GM19467 (cell line): ENCODE measurements around the gene PTPRG.

ENCODE experiments used
- ATAC-seq: cut with Tn5 transposase; IDR thresholded peaks from one replicate; pipeline ENCODE4 v1.9.1; 2021; ENCODE audit warnings: mild to moderate bottlenecking, moderate library complexity; ENCODE audit not compliant: unreplicated experiment

Gene PTPRG

GRCh38 chr3:61616586-61616985 lies 55.2 kb downstream of the PTPRG start:
- ATAC-seq: no peak

DNA sequence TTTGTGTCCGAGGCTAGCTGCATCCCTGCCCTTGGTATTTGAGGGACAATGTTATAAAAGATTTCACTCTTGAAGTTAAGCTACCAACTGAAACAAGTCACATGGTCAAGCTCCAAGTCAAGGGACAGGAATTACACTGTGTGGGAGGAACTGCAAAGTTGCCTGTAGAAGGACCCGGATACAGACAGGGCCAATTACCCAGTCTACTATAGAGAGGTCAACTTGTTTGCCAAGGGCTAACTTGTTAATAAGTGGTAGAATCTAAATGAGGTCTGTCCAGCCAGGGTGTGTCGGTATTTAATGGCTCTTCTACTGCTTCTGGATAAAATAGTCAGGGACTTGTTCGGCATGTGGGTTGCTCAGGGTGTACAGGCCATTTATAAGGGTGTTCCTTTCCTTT lies 55.7 kb downstream of the PTPRG start:
- ATAC-seq: no peak

DNA sequence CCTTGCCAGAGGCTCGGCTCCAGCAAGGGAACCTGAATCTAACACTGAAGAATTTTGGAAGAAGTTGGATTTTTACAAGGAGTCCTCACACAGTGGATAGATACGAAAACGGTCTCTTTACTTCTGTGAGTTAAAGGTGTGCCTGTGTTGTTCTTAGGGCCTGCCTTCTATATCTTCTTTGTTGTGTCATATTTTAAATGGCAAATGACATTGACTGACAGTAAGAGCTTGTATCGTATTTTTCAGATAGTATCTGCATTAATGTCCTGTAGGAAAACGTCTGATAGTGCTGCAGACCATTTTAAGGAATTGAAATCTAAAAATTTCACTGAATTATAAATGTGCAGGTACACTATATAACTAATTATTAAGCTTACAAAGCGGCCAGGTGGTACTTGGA lies 56.3 kb downstream of the PTPRG start:
- no peak for ATAC-seq

DNA sequence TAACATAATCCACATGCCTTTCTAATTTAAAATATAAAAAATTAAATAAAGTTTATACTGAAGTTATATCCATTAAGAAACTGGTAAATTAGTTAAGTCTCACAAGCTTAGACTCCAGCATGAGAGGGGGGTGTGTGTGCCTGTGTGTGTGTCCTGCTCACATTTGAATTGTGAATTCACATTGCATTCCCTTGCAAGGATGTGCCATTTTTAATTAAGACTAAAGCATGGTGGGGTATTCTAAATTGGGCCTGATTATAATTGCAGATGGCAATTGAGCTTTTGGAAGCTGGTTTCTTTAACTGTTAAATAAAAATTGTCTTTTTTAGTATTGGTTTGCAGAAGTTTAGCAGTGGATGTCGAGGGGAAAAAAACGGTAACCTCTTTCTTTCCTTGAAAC lies 56.9 kb downstream of the PTPRG start:
- ATAC-seq: no peak

DNA sequence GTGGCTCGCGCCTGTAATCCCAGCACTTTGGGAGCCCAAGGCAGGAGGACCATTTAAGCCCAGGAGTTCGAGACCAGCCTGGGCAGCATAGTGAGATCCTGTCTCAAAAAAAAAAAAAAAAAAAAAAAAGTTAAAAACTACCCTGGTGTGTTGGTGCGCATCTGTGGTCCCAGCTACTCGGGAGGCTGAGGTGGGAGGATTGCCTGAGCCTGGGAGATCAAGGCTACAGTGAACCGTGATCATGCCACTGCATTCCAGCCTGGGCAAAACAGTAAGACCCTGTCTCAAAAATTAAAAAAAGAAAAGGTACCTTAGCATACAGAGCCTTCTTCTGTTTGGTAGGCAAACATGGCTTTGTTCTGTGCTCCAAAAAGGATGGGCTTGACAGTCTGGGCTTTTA lies 57.5 kb downstream of the PTPRG start:
- ATAC-seq: no peak

DNA sequence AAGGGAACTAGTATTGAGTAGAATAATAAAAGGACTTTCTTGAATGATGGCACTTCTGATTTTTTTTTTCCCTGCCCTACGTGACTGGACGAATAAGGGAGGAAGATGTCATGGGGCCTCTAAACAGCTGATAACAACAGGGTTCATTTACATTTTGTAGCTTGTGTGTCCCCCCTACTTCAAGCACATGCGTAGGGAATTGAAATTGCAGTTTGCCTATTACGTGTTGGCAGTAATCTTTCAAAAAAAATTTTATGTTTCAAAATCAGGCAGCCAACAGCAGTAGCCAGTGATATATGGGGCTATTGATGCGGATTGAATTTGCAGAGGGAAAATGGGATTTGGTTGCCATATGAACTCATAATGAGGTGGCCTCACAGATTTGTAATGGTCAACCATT lies 58.7 kb downstream of the PTPRG start:
- no peak for ATAC-seq

- no peak for ATAC-seq
Observed at GRCh38 chr3:61624300-61624699, 62.9 kb downstream of the PTPRG start.

DNA sequence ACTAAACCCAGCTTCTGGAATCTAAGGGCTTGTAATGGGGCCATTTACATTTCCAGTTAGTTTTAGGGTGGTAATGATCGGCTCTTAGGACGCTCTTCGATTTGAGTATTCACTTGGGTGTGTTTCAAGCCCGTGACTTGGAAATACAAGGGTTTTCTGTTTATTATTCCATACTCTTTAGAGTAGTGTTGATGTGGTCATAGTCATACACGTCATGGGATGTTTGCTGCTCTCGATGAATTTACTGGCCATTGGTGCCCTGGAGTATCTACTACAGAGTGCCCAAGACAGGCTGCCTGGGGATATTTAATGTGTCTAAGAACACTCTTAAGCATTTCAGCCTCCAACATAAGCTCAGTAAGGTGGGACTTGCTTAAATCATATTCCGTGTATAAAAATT lies 64.1 kb downstream of the PTPRG start:
- no peak for ATAC-seq

DNA sequence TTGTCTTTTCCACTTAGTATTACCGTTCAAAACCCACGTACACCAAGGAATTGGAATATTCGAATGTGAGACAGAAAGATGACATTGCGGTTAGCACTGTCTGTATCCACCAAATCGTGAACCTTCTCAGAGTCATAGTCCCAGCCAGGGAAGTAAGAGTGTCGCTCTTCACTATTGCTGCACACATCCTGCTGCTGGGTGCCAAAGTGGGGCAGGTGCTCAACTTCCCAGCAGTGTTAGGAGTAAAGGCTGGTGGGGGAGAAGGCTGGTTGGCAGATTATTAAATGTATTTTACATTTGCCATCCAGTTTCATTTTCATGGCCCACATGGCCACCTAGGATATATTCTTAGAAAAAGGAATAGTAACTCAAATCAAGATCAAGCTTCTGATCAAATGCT lies 65.1 kb downstream of the PTPRG start:
- no peak for ATAC-seq

DNA sequence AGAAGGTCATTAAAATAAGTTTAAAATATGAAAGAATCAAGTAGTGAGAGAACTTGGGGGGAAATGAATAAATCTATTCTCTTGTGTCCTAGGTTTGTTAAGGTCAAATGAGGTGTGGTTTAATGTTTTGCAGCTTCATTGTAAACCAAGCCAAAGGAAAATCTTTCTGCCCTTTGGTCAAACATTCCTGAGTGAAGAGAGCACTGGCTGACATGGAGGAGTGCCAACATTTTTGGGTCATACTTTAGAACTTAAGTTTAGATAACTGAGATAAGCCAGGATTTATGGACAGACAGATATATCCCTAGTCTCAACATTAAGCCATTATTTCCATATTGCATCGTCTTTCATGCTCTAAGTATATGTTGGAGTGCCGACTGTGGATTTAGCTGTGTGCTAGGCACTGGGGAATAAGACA lies 66.4 kb downstream of the PTPRG start:
- no peak for ATAC-seq

DNA sequence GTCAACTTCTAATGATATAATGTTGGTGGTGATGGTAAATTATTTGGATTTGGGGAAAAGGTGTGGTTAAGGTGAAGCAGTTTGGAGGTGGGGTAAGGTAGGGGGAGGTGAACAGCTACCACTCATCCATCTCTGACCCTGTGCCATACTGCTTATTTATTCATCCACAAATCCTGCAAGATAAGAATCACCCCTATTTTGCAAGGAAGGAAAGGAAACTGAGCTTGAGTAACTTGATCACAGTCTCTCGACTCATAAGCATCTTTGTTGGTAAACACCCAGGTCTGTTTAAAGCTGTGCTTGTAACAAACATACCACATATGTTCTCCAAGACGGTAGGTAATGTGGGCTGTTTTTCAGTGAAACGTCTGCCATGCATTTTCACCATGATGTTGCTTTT lies 67.3 kb downstream of the PTPRG start:
- no peak for ATAC-seq

- no peak for ATAC-seq
Observed at GRCh38 chr3:61629442-61629841, 68.1 kb downstream of the PTPRG start.

DNA sequence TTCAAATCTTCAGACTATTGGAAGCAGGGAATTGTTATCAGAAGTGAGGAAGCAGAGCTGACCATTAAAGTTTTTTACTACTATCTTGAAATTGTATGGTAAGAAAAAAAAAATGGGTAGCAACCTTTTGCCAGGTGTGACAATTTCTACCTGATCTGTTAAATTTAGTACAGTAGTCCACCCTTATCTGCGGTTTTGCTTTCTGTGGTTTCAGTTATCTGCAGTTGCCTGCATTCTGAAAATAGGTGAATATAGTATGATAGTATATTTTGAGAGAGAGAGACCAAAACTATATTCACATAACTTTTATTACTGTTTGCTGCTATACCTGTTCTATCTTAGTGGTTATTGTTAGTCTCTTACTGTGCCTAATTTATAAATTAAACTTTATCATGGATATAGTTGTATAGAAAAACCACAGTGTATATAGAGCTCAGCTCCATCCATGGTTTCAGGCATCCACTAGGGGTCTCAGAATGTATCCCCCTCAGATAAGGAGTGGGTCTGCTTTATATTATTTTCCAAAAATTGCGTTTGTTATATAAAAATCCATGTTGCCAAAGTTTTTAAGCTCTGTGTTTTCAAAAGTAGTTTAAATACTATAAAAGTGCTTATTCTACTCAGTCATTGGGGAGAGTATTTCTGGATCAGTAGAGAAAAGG lies 69.9 kb downstream of the PTPRG start:
- ATAC-seq: no peak

DNA sequence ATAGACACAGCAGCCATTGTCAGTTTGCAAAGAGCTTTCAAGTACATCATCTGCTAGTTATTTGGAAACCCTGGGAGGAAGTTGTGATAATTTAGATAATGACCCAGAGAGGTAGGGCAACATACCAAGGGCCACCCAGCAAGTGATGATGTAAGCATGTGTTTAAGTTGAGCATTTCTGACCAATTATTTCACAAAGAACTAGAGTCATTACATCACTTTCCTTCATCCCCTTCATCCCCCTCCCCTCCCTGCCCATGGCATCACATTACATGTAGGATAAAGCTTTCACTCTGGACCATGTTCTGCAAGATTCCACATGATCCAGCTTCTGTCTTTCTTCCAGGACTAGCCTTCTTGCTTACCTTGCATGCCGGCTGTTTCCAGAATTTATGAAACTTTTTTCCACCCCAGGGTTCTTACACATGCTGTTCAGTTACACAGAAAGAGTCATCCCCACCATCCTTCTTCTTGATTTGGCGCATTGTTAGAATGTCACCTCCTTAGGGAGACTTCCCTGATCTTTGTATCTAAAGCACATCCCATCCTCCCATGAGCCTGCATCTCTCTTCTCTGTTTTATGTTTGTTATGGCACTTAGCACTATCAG lies 71.3 kb downstream of the PTPRG start:
- no peak for ATAC-seq

GRCh38 chr3:61634678-61635077 lies 73.3 kb downstream of the PTPRG start:
- no peak for ATAC-seq

- peak; percentile 91 for ATAC-seq
Observed at GRCh38 chr3:61637088-61638051, 76.0 kb downstream of the PTPRG start.

DNA sequence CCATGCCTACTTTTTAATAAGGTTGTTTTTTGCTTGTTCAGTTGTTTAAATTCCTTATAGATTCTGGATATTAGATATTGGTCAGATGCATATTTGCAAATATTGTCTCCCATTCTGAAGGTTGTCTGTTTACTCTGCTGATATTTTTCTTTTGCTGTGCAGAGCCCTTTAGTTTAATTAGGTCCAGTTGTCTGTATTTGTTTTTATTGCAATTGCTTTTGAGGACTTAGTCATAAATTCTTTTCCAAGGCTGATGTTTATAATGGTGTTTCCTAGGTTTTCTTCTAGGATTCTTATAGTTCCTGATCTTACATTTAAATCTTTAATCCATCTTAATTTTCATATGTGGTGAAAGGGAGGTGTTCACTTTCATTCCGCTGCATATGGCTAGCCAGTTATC lies 77.4 kb downstream of the PTPRG start:
- ATAC-seq: no peak

DNA sequence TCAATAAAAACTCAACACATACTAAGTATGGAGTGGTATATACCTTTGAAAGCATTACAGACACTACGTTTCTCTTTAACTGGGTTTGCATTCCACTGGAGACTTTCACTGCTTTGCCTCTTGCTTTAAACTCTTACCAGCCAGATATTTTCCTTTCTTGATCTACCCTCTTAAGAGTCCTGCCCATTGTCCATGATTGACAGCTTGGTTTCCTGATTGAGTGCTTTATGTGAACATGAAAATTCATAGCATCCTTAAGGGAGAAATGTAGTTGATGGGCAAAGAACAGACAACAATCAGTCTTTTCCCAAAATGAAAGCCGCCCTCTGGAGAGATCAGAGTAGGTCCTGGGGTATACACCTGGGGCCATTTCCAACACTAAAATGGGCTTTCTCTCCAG lies 78.6 kb downstream of the PTPRG start:
- no peak for ATAC-seq

- no peak for ATAC-seq
Observed at GRCh38 chr3:61645148-61645547, 83.8 kb downstream of the PTPRG start.

DNA sequence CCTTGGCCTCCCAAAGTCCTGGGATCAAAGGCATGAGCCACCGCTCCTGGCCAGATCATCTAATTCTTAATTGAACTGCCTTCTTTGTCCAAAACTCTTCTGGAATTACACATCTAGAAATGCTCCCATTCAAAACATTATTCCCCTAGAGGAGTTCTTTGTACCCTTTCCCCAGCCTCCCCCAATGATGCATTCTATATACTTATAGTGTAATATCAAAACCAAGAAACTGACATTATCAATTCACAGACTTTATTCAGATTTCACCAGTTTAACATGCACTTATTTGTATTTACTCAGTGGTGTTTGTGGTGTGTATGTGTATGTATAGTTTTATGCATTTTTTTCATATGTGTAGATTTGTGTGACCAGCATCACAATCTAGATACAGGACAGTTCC lies 85.0 kb downstream of the PTPRG start:
- ATAC-seq: no peak

- no peak for ATAC-seq
Observed at GRCh38 chr3:61646851-61647525, 85.6 kb downstream of the PTPRG start.
